GM12865 (cell line): ENCODE measurements around the gene FAM184A.

Experiments used
- DNase-seq: peaks from one replicate; pipeline ENCODE4 v3.0.0; 2010; ENCODE audit warnings: low read depth
- H3K4me3 ChIP-seq: 2 replicates; pipeline ENCODE4 v1.5.1; 2011; ENCODE audit warnings: mild to moderate bottlenecking, low read depth, low read length, control low read depth
- TF ChIP-seq, protein P1 (sequence below): IDR thresholded peaks from 2 replicates; pipeline ENCODE4 v1.5.1; 2011; ENCODE audit warnings: low read length, control low read depth, low read depth, inconsistent platforms; ENCODE audit not compliant: insufficient read depth; ENCODE audit errors: missing control alignments

FAM184A gene

GRCh38 chr6:118952683-118953082 is 125.8 kb downstream of the FAM184A start:
- H3K4me3 ChIP-seq: no peak overlapping the region
- TF ChIP-seq, protein P1, sequence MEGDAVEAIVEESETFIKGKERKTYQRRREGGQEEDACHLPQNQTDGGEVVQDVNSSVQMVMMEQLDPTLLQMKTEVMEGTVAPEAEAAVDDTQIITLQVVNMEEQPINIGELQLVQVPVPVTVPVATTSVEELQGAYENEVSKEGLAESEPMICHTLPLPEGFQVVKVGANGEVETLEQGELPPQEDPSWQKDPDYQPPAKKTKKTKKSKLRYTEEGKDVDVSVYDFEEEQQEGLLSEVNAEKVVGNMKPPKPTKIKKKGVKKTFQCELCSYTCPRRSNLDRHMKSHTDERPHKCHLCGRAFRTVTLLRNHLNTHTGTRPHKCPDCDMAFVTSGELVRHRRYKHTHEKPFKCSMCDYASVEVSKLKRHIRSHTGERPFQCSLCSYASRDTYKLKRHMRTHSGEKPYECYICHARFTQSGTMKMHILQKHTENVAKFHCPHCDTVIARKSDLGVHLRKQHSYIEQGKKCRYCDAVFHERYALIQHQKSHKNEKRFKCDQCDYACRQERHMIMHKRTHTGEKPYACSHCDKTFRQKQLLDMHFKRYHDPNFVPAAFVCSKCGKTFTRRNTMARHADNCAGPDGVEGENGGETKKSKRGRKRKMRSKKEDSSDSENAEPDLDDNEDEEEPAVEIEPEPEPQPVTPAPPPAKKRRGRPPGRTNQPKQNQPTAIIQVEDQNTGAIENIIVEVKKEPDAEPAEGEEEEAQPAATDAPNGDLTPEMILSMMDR: no peak
- no peak for DNase-seq

GRCh38 chr6:118945217-118945616 is 133.2 kb downstream of the FAM184A start:
- TF ChIP-seq, protein P1: no peak

DNA sequence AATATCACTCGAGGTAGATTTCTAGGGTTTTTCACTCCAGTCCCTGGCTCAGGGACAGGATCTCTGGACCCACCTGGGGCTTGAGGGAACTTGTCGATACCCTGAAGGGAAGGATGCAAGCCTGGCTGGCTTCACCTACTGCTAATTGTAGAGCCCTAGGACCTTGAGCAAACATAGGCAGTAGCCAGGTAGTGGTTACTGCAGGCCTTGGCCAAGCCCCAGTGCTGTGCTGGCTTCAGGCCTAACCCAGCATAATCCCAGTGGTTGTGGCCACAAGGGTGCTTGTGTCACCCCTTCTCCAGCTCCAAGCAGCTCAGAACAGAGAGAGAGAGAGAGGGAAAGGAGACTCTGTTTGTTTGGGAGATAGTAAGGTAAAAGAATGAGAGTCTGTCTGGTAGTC is 137.7 kb downstream of the FAM184A start:
- TF ChIP-seq, protein P1: no peak
- no peak for DNase-seq
- no peak overlapping the region for H3K4me3 ChIP-seq

More at GRCh38 chr6:118945217-118945616, 133.2 kb downstream of the FAM184A start:
- DNase-seq: no peak
- H3K4me3 ChIP-seq: no peak overlapping the region

GRCh38 chr6:118939683-118940082 is 138.8 kb downstream of the FAM184A start:
- TF ChIP-seq, protein P1: no peak
- H3K4me3 ChIP-seq: no peak overlapping the region
- DNase-seq: no peak

- no peak for DNase-seq
- H3K4me3 ChIP-seq: no peak overlapping the region
These were observed 142.3 kb downstream of the FAM184A start for GRCh38 chr6:118935978-118936703.

DNA sequence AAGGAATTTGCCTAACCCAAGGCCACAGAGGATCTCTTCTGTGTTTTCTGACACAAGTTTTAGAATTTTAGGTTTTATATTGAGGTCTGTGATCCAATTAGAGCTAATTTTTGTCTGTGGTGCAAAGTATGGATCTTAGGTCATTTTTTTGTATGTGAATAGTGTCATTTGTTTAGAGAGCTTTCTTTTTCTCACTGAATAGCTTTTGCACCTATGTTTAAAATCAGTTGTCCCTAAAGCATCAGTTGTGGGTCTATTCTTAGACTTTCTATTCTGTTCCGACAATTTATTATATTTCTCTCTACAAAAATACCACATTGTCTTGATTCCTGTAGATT is 143.2 kb downstream of the FAM184A start:
- no peak for DNase-seq
- peak overlapping the region; percentile 100 for H3K4me3 ChIP-seq
- TF ChIP-seq, protein P1: no peak

More at GRCh38 chr6:118935978-118936703, 142.3 kb downstream of the FAM184A start:
- TF ChIP-seq, protein P1: no peak
